H1 (cell line): ENCODE results near the gene CACNA1A. TPM values are rescaled to one million over a fixed set of nuclear protein-coding genes. Genes with fewer than 3 reads are reported as not detected.

Experiments used
- CTCF ChIA-PET: fragments of 300-600 bp; sonication (Branson Sonifier 250); formaldehyde crosslinking; loops from one replicate; lab custom pipeline; 2021; ENCODE audit not compliant: partially characterized antibody; lab: Charles Lee
- POLR2A ChIA-PET: fragments of 300-600 bp; sonication (Branson Sonifier 250); formaldehyde crosslinking; loops from one replicate; lab custom pipeline; 2021; ENCODE audit warnings: inconsistent platforms; ENCODE audit not compliant: partially characterized antibody; lab: Charles Lee
- DNase-seq, 2 experiments: peaks; one replicate each; pipeline versions ENCODE4 v3.0.0 to v3.0.0-alpha.2; 2010 to 2022; ENCODE audit warnings: low spot score in 2 of 2, low read depth in 1 of 2, mixed read lengths in 1 of 2
- FAIRE-seq: peaks from 2 replicates; lab custom pipeline; 2011; peaks lifted over from hg19 to GRCh38; lab: Jason Lieb, UNC
- H2AFZ ChIP-seq: 2 replicates; pipeline ENCODE4 v1.8.1; 2012; ENCODE audit warnings: low read length, inconsistent platforms
- H2AK5ac ChIP-seq: 2 replicates; pipeline ENCODE4 v1.6.1; 2013; ENCODE audit warnings: low read depth, low read length
- H2BK120ac ChIP-seq: replicated peaks from 2 replicates; pipeline ENCODE3; 2013; ENCODE audit warnings: low read depth, low read length, inconsistent platforms
- H2BK12ac ChIP-seq: 2 replicates; pipeline ENCODE4 v1.6.1; 2013; ENCODE audit warnings: low read depth, low read length
- H2BK15ac ChIP-seq: 2 replicates; pipeline ENCODE4 v1.6.1; 2013; ENCODE audit warnings: low read length
- H2BK20ac ChIP-seq: 2 replicates; pipeline ENCODE4 v1.6.1; 2013; ENCODE audit warnings: low read length
- H2BK5ac ChIP-seq: 2 replicates; pipeline ENCODE4 v1.6.1; 2013; ENCODE audit warnings: low read depth, low read length
- H3K14ac ChIP-seq: 2 replicates; pipeline ENCODE4 v1.6.1; 2013; ENCODE audit warnings: inconsistent platforms; ENCODE audit not compliant: insufficient read length
- H3K18ac ChIP-seq: 2 replicates; pipeline ENCODE4 v1.6.1; 2013; ENCODE audit warnings: low read length; ENCODE audit errors: extremely low read depth
- H3K23ac ChIP-seq: 2 replicates; pipeline ENCODE4 v1.6.1; 2013; ENCODE audit warnings: inconsistent platforms; ENCODE audit not compliant: insufficient read length
- H3K23me2 ChIP-seq: 2 replicates; pipeline ENCODE4 v1.6.1; 2013; ENCODE audit warnings: low read depth, low read length
- H3K27ac ChIP-seq: 2 replicates; pipeline ENCODE4 v1.6.1; 2011; ENCODE audit warnings: low read depth, low read length, inconsistent platforms
- H3K27me3 ChIP-seq, 4 experiments: replicated peaks in 1 of 4; 1 replicate in 1 of 4; 2 replicates in 3 of 4; pipeline versions ENCODE4 v1.6.1 to v1.8.1; 2011 to 2013; ENCODE audit warnings: low read length in 3 of 4, mild to moderate bottlenecking in 3 of 4, inconsistent platforms in 2 of 4, mixed read lengths in 2 of 4, moderate library complexity in 1 of 4; ENCODE audit not compliant: control insufficient read depth in 3 of 4, insufficient read depth in 3 of 4; ENCODE audit errors: extremely low read depth in 1 of 4
- H3K36me3 ChIP-seq, 4 experiments: 2 replicates each; pipeline versions ENCODE4 v1.6.1 to v1.8.1; 2011 to 2013; ENCODE audit warnings: mild to moderate bottlenecking in 4 of 4, low read length in 3 of 4, moderate library complexity in 2 of 4, control low read depth in 1 of 4, inconsistent platforms in 1 of 4; ENCODE audit not compliant: insufficient read depth in 4 of 4, control insufficient read depth in 2 of 4
- H3K4ac ChIP-seq: replicated peaks from 2 replicates; pipeline ENCODE3; 2013; ENCODE audit warnings: low read length, low read depth, mixed read lengths, inconsistent platforms; ENCODE audit not compliant: insufficient read length
- H3K4me1 ChIP-seq, 4 experiments: replicated peaks in 1 of 4; 1 replicate in 1 of 4; 2 replicates in 3 of 4; pipeline versions ENCODE4 v1.6.1 to v1.8.1; 2011 to 2013; ENCODE audit warnings: low read length in 3 of 4, inconsistent platforms in 2 of 4, mixed read lengths in 1 of 4; ENCODE audit not compliant: insufficient read depth in 4 of 4, control insufficient read depth in 3 of 4
- H3K4me2 ChIP-seq, 2 experiments: 2 replicates each; pipeline versions ENCODE4 v1.6.1 to v1.8.1; 2011 to 2013; ENCODE audit warnings: low read depth in 2 of 2, low read length in 2 of 2, control low read depth in 1 of 2, inconsistent platforms in 1 of 2, mild to moderate bottlenecking in 1 of 2; ENCODE audit not compliant: insufficient read depth in 1 of 2
- H3K4me3 ChIP-seq, 4 experiments: fragments of 200-600, 300-600 bp in 1 of 4; sonication (generic), shearing (Covaris generic), sonication (Bioruptor Twin) in 1 of 4; 2 replicates each; pipeline versions ENCODE4 v1.5.1 to v1.8.1; 2011 to 2016; ENCODE audit warnings: low read length in 4 of 4, low read depth in 3 of 4, control low read depth in 2 of 4, inconsistent platforms in 2 of 4, mild to moderate bottlenecking in 2 of 4, mixed read lengths in 1 of 4, moderate library complexity in 1 of 4; ENCODE audit not compliant: insufficient read depth in 2 of 4; ENCODE audit errors: extremely low read depth in 1 of 4
- H3K56ac ChIP-seq: replicated peaks from 2 replicates; pipeline ENCODE3; 2013; ENCODE audit warnings: low read depth, mild to moderate bottlenecking, mixed read lengths, low read length, inconsistent platforms; ENCODE audit not compliant: insufficient read length
- H3K79me1 ChIP-seq: 2 replicates; pipeline ENCODE4 v1.6.1; 2013; ENCODE audit warnings: low read depth, low read length, control low read depth
- H3K79me2 ChIP-seq, 2 experiments: 2 replicates each; pipeline versions ENCODE4 v1.6.1 to v1.8.1; 2012 to 2013; ENCODE audit warnings: low read length in 2 of 2, mild to moderate bottlenecking in 2 of 2, inconsistent platforms in 1 of 2; ENCODE audit not compliant: insufficient read depth in 2 of 2, control insufficient read depth in 1 of 2
- H3K9ac ChIP-seq, 4 experiments: replicated peaks in 1 of 4; 1 replicate in 1 of 4; 2 replicates in 3 of 4; pipeline versions ENCODE4 v1.6.1 to v1.8.1; 2011 to 2013; ENCODE audit warnings: low read depth in 3 of 4, low read length in 3 of 4, control low read depth in 2 of 4, mild to moderate bottlenecking in 2 of 4, moderate library complexity in 2 of 4, inconsistent platforms in 1 of 4; ENCODE audit errors: extremely low read depth in 1 of 4
- H3K9me3 ChIP-seq, 2 experiments: 2 replicates each; pipeline versions ENCODE4 v1.6.1 to v1.8.1; 2012 to 2013; ENCODE audit warnings: mild to moderate bottlenecking in 2 of 2, moderate library complexity in 2 of 2, control low read depth in 1 of 2, inconsistent platforms in 1 of 2, low read depth in 1 of 2, low read length in 1 of 2, mixed read lengths in 1 of 2; ENCODE audit not compliant: insufficient read depth in 2 of 2
- H4K20me1 ChIP-seq, 2 experiments: replicated peaks in 1 of 2; 2 replicates each; pipeline versions ENCODE3 to v1.8.1; 2011 to 2013; ENCODE audit warnings: inconsistent platforms in 2 of 2, low read length in 2 of 2, mild to moderate bottlenecking in 1 of 2; ENCODE audit not compliant: insufficient read depth in 2 of 2, control insufficient read depth in 1 of 2
- H4K5ac ChIP-seq: 2 replicates; pipeline ENCODE4 v1.6.1; 2013; ENCODE audit warnings: low read length, low read depth, mixed read lengths, inconsistent platforms; ENCODE audit not compliant: insufficient read length
- H4K8ac ChIP-seq: 2 replicates; pipeline ENCODE4 v1.8.0; 2013; ENCODE audit warnings: mild to moderate bottlenecking, moderate library complexity, low read length, inconsistent platforms; ENCODE audit not compliant: insufficient read depth; ENCODE audit errors: extremely low read depth
- H4K91ac ChIP-seq: replicated peaks from 2 replicates; pipeline ENCODE3; 2013; ENCODE audit warnings: low read length, mixed read lengths, inconsistent platforms; ENCODE audit not compliant: insufficient read length
- BCL11A ChIP-seq, 2 experiments: IDR thresholded peaks; one replicate each; pipeline ENCODE4 v1.6.1; 2011; ENCODE audit warnings: low read depth in 2 of 2, low read length in 2 of 2, mild to moderate bottlenecking in 2 of 2
- CBX5 ChIP-seq: fragments of 300-800, 300-1000 bp; sonication (generic); IDR thresholded peaks from 2 replicates; pipeline ENCODE4 v1.7.1; 2016; ENCODE audit warnings: antibody characterized with exemption, low read length, low read depth
- CEBPB ChIP-seq: IDR thresholded peaks from 2 replicates; pipeline ENCODE4 v1.6.1; 2012; ENCODE audit warnings: low read depth, low read length
- CHD1 ChIP-seq: IDR thresholded peaks from 2 replicates; pipeline ENCODE4 v1.6.1; 2012; ENCODE audit warnings: low read depth, low read length, improper control_type of control experiment
- CREB1 ChIP-seq: IDR thresholded peaks from 2 replicates; pipeline ENCODE4 v1.6.1; 2012; ENCODE audit warnings: inconsistent platforms
- CTBP2 ChIP-seq: IDR thresholded peaks from 2 replicates; pipeline ENCODE4 v1.7.0; 2011; ENCODE audit warnings: borderline replicate concordance, mild to moderate bottlenecking, moderate library complexity, mixed read lengths, low read length; ENCODE audit not compliant: insufficient read depth, insufficient read length
- EP300 ChIP-seq, 2 experiments: IDR thresholded peaks; 1 replicate in 1 of 2; 2 replicates in 1 of 2; pipeline ENCODE4 v1.6.1; 2011 to 2012; ENCODE audit warnings: low read depth in 2 of 2, low read length in 2 of 2, mild to moderate bottlenecking in 2 of 2, borderline replicate concordance in 1 of 2, inconsistent platforms in 1 of 2, moderate library complexity in 1 of 2
- EZH2 ChIP-seq: fragments of 200-600 bp; sonication (generic); IDR thresholded peaks from 2 replicates; pipeline ENCODE4 v1.7.1; 2012; ENCODE audit warnings: low read depth, mild to moderate bottlenecking, moderate library complexity, low read length, inconsistent platforms; ENCODE audit not compliant: severe bottlenecking
- POLR2AphosphoS5 ChIP-seq: IDR thresholded peaks from 2 replicates; pipeline ENCODE4 v1.6.1; 2011; ENCODE audit warnings: low read depth, low read length
- RBBP5 ChIP-seq: IDR thresholded peaks from 2 replicates; pipeline ENCODE4 v1.7.1; 2012; ENCODE audit warnings: low read depth, mild to moderate bottlenecking, inconsistent platforms, low read length, moderate library complexity, borderline replicate concordance
- SAP30 ChIP-seq: fragments of 300-600 bp; sonication (generic); IDR thresholded peaks from 2 replicates; pipeline ENCODE4 v1.7.1; 2012; ENCODE audit warnings: low read length, moderate library complexity, mild to moderate bottlenecking, inconsistent platforms; ENCODE audit not compliant: insufficient read depth, insufficient replicate concordance
- SP2 ChIP-seq: IDR thresholded peaks from 2 replicates; pipeline ENCODE4 v1.6.1; 2012; ENCODE audit warnings: mild to moderate bottlenecking, low read length, inconsistent platforms
- WGBS, 2 experiments: shearing (Covaris generic) in 1 of 2; methylation state at CpG; one replicate each; pipeline versions ENCODE4 v1.1.6 to v1.1.7; 2013 to 2015; ENCODE audit warnings: low lambda C conversion rate in 2 of 2, mixed read lengths in 2 of 2, inconsistent platforms in 1 of 2, low coverage in 1 of 2, missing lambda C conversion rate in 1 of 2; ENCODE audit not compliant: insufficient replicate concordance in 2 of 2, insufficient coverage in 1 of 2, insufficient read length in 1 of 2; ENCODE audit errors: extremely low coverage in 1 of 2, missing lambda C conversion rate in 1 of 2; 5-methylcytosine and 5-hydroxymethylcytosine counted together
- polyA plus RNA-seq, 7 experiments: library from polyadenylated mRNA; depleted of rRNA in 3 of 7; stranded (reverse) in 5 of 7; unstranded in 2 of 7; fragments of >200 nt in 5 of 7; fragments of 200-250 nt in 2 of 7; gene quantifications; 1 replicate in 5 of 7; 2 replicates in 1 of 7; 4 replicates in 1 of 7; pipeline versions ENCODE4 v1.2.1 to v1.2.3, GENCODE V29; 2011 to 2013; ENCODE audit warnings: missing spikeins in 2 of 7, mixed read lengths in 2 of 7
- total RNA-seq: library from RNA; stranded (reverse); fragmentation: NEBNext Ultra II Directional; extraction: Animal tissue kit (Norgen Biotek cat#: 25700); gene quantifications from 2 replicates; pipeline ENCODE4 v1.2.1, GENCODE V29; 2021

Gene CACNA1A
- total and polyA plus RNA-seq, 2 of the 8 experiments (the other 6 are each of a cell fraction or from before 2014, with no cell fraction given) = 10.7 to 25.3 TPM

DNA sequence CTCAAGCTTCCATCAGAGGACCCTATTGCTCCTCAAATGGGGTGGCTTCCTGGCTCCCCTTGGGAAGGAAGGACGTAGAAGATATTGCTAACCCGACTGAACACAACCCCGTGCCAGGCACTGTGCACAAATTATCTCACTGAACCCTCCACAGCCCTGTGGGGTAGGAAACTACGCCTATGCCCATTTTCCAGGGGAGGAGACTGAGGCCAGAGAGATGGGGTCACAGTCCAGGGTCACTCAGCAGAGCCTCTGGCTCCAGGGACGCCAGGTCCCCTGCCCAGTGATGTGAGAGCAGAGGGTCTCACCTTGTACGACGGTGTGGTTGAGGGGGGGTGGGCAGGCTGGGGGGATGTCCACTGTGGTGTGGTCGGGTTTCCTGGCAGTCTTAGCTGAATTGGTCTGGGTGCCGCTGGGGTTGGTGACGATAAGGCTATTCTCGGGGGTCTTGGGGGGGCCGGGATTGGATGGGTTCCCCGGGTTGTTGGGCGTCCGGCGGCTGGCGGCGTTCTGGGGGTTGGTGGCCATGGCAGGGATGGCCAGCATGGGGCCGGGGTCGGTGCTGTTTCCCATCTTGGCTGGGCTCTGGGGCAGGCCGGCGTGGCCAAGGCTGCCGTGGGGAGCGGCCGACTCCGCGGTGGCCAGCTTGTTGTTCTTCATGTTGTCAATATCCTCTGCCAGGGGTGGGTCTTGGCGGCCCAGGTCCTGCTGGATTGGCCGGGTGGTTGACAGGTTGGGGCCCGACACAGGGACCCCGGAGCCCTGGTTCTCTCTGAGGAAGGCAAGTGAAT is 219.9 kb downstream of the CACNA1A start:
- no peak overlapping the region for H2AFZ ChIP-seq
- DNase-seq = no peak
- no peak overlapping the region for H4K5ac ChIP-seq
- H3K4me2 ChIP-seq = no peak overlapping the region
- no peaks in the 10 kb centered on the region for H3K27me3 ChIP-seq
- no peak overlapping the region for H2BK20ac ChIP-seq
- H3K18ac ChIP-seq = no peak overlapping the region
- H3K4ac ChIP-seq = no peak overlapping the region
- peaks cover 0 to 4% of the 10 kb centered on the region in 2 experiments for H4K20me1 ChIP-seq
- no peak overlapping the region for H3K14ac ChIP-seq
- no peak for FAIRE-seq
- H2AK5ac ChIP-seq = no peak overlapping the region
- H2BK15ac ChIP-seq = no peak overlapping the region
- H3K79me2 ChIP-seq = no peaks in the 10 kb centered on the region
- ChIA-PET CTCF (interaction anchor here (0.7 to 1.9 kb wide), 3 partner anchors 8 to 303 kb away, joined by 3 to 7 read pairs (median 3); no protein-coding TSS in a partner anchor), POLR2A (no interaction called here)
- H2BK120ac ChIP-seq = no peak overlapping the region
- H3K23ac ChIP-seq = no peak overlapping the region
- H3K27ac ChIP-seq = no peak overlapping the region
- no peak overlapping the region for H3K56ac ChIP-seq
- no peaks in the 10 kb centered on the region for H3K9me3 ChIP-seq
- no peak overlapping the region for H2BK5ac ChIP-seq
- WGBS, 2 experiments = 94% methylated on average over 31 of the region's 31 CpGs; no CpG with 5 or more reads in 1 of the 2 experiments
- no peak overlapping the region for H3K4me3 ChIP-seq
- peaks cover 0 to 4% (median 1%) of the 10 kb centered on the region in 4 experiments; a peak in 3 of 7 replicates for H3K4me1 ChIP-seq
- H2BK12ac ChIP-seq = no peak overlapping the region
- no peak overlapping the region for H3K9ac ChIP-seq
- H4K91ac ChIP-seq = no peak overlapping the region
- H3K79me1 ChIP-seq = no peaks in the 10 kb centered on the region
- H4K8ac ChIP-seq = no peak overlapping the region
- peaks cover 0 to 6% (median 3%) of the 10 kb centered on the region in 4 experiments; a peak in 3 of 8 replicates for H3K36me3 ChIP-seq
- H3K23me2 ChIP-seq = no peaks in the 10 kb centered on the region
- TF ChIP-seq CHD1 (no peak), RBBP5 (no peak), CEBPB (no peak), CTBP2 (no peak), CBX5 (no peak), EP300 (IDR thresholded peaks at IDR 0.05; ENCODE audit: borderline replicate concordance in 1 of 2, low read depth in 2 of 2, low read length in 2 of 2) (no peak), SP2 (no peak), CREB1 (no peak), BCL11A (IDR thresholded peaks at IDR 0.05; ENCODE audit: low read depth in 2 of 2, low read length in 2 of 2) (no peak), EZH2 (no peak), SAP30 (no peak), POLR2AphosphoS5 (no peak)
